NCI-H2171 (cell line): ENCODE results near the gene EPS8L2.

Experiments
- DNase-seq: peaks from one replicate; lab custom pipeline; 2025; lab: John Stamatoyannopoulos, UW

Gene EPS8L2

GRCh38 chr11:704781-705645 lies 1.0 kb upstream of the EPS8L2 start:
- DNase-seq, result no peak

DNA sequence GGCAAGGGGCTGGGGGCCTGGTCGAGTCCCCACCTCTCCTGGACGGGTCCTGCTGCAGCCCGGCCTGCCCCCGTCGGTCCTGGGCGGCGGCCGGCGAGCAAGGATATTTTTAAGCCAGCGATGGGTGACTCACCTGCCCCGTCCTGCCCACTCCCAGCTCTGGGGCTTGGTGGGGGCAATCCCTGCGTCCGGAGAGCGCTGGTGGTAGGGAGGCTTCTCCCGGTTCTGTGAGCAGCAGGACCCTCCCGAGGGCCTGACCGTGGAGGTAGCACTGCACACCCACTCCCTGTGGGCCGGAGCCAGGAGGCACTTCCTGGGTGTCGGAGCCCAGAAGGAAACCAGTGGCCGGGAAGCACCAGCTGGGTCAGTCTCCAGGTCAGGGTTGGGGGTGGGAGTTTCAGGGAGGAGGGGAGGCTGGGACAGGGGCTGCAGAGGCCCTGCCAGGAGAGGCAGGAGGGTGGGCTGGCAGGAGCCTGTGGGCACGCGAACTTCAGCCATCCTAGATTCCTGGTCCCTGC lies 467 bp downstream of the EPS8L2 start:
- no peak for DNase-seq

DNA sequence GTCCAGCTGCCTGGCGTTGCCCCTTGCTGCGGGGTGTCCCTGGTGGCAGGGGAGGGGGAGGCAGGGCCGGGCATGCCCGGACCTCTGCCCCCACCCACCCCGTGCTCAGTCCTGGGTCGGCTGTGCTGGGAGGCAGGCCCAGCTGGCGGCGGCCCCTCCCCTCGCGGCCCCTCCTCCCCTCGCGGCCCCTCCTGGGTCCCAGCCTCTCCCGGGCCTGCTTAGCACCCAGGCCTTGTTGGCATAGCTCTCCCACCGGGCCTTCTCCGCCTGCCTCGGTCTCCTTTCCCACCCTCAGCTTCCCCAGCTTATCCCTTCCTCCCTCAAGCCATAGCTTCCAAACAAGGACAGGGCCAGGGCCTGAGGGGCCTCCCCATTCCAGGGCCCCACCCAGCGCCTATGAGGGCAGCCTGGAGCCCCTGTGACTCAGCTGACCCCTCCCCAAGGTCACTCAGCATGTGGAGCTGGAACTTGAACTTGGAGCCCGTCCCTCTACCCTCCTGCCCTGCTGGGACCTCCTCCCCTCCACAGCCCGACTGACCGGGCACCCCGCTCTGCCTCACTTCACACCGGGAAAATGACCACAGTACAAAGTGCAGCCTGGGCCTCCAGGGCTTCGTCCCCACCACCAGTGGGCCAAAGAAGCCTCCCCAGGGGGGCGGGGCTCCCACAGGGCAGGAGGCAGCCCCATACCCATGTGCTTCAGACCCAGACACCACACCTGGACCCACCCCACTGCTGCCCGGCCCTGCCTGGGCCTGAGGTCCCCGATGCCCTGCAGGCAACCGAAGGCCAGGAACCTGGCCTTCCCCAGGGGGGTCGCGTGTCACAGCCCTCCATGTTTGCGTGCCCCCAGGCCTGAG lies 1.2 kb downstream of the EPS8L2 start:
- DNase-seq, result no peak

GRCh38 chr11:707817-708420 lies 1.9 kb downstream of the EPS8L2 start:
- DNase-seq, result no peak

DNA sequence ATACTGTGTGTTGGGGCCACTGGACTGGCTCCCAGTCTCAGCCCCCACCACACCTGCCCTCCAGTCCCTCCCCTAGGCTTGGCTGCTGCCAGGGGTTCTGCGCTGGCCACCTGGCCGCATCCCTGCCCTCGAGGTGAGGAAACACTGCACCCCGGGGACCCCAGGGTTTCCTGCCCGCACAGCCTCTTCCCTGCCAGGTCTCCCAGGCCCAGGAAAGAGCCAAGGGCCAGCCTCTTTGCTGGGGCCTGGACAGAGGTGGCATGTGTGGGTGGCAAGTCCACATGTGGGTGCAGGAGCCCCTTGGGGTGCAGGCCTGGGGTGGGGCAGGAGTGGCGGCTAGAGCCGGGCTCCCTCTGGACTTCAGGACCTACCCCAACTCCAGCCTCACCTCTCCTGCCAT lies 2.5 kb downstream of the EPS8L2 start:
- DNase-seq, result no peak

GRCh38 chr11:709109-709997 lies 3.3 kb downstream of the EPS8L2 start:
- no peak for DNase-seq

GRCh38 chr11:714436-714835 lies 8.4 kb downstream of the EPS8L2 start:
- no peak for DNase-seq

DNA sequence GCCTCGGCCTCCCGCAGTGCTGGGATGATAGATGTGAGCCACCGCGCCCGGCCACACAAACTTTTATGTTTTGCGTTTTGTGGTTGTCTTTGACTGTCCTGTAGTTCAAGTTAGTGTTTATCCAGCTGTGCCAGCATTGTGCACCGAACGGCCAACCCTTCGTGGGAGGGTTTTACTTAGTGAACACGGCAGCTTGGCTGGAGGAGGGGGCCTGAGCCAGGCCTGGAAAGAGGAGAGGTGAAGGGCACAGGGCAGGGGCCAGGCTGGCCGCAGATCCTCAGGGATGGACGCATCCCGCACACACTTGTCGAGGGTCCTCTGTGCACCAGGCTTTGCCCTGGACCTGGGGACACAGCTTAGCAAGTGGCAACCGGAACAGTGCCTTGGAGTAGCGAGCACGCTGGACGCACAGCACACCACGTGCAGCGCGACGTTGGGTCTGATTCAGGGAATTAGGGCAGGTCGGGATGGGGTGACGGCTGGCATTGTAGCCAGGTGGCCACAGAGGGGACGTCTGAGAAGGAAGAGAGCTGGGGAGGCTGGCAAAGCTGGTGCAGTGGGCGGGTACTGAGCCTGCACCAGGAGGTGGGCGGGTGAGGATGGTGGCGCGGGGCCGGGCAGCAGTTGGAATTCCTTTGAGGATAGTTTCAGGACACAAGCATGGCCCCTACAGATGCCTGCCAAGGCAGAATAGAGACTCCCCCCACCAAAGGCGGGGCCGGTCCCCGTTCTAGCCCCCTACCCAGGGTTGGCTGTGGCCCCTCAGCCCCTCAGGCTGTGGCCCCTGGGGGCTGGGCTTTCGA lies 13.4 kb downstream of the EPS8L2 start:
- DNase-seq, result no peak

- DNase-seq, result no peak
Observed at GRCh38 chr11:720017-720641, 14.1 kb downstream of the EPS8L2 start.

DNA sequence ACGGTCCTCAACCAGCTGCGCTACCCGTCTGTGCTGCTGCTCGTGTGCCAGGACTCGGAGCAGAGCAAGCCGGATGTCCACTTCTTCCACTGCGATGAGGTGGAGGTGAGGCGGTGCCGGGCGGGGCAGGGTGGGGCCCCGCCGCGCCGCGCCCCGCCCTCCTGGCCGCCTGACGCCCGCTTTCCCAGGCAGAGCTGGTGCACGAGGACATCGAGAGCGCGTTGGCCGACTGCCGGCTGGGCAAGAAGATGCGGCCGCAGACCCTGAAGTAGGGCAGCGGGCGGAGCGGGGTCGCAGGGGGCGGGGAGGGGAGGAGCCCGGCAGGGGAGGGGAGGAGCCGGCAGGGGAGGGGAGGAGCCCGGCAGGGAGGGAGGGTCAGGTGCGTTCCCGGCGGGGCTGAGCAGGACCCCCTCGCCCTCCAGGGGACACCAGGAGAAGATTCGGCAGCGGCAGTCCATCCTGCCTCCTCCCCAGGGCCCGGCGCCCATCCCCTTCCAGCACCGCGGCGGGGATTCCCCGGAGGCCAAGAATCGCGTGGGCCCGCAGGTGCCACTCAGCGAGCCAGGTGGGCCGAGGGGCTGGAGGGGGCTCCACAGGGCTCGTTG lies 14.7 kb downstream of the EPS8L2 start:
- DNase-seq, result no peak

GRCh38 chr11:721247-721740 lies 15.3 kb downstream of the EPS8L2 start:
- DNase-seq, result no peak

- no peak for DNase-seq
Observed at GRCh38 chr11:721741-722345, 15.8 kb downstream of the EPS8L2 start.

DNA sequence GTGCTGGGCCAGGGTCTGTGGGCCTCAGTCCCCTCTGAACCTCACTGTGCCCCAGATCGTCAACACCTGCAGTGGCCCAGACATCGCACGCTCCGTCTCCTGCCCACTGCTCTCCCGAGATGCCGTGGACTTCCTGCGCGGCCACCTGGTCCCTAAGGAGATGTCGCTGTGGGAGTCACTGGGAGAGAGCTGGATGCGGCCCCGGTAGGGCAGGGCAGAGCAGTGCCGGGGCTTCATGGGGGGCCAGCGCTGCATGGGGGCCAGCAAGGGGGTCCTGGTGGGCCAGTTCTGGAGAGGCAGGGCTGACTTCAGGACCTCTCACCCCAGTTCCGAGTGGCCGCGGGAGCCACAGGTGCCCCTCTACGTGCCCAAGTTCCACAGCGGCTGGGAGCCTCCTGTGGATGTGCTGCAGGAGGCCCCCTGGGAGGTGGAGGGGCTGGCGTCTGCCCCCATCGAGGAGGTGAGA lies 16.3 kb downstream of the EPS8L2 start:
- DNase-seq, result no peak

DNA sequence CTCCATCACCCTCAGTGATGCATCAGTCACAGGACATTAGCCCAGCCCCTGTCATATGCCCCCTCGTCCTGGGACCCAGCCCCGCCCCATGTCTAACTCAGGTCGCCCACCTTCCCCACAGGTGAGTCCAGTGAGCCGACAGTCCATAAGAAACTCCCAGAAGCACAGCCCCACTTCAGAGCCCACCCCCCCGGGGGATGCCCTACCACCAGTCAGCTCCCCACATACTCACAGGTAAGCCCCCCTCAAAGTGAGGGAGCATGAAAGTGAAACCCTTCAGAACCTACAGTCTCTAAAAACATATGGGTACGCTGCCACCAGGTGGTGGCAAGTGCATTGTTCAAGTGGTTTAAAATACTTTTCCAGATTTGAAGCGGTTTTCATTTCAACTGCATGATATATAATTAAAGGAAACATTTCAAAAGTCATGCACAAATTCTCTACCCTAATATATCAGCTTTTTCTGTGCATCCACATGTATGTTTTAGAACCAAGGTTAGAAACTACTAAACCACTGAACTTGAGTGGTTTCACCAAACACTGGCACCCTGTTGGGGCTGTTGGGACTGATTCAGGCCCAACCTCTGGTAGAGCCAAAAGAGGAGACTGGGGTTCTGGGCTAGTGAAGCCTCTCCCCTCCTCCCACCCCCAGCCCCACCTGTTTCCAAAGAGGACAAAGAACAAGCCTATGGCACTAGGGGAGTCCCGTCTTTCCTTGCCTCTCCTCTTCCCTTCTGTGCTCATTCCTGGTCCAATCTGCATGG lies 17.3 kb downstream of the EPS8L2 start:
- no peak for DNase-seq

DNA sequence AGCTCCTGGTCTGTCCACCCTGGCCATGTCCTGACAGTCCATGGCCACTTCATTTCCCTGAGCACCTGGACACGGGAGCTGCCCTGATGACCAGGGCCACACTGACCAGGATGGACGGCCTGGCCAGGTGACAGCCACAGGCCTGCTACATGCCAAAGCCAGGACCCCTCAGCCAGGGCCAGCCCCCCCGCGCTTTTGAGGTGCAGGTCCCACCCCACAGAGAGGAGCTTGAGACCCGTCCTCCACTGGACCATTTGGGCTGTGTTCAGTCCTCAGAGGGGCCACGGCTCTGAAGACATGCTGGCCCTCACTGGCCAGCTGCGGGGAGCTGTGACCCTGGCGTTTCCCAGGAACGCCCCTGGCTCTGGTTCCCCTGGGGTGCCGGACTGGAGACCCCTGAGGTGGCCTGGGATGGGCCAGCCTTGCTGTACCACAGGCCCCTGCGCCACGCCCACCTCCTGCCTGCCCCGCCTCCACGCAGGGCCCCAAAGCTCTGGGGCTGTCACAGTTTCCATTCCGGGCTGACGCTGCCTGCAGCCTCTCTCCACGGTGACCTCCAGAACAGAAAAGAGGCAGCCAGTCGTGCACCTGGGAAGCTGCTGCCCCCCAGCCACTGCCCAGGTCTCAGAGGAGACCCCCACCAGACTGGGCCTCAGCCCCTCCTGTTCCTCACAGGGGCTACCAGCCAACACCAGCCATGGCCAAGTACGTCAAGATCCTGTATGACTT lies 18.2 kb downstream of the EPS8L2 start:
- no peak for DNase-seq

DNA sequence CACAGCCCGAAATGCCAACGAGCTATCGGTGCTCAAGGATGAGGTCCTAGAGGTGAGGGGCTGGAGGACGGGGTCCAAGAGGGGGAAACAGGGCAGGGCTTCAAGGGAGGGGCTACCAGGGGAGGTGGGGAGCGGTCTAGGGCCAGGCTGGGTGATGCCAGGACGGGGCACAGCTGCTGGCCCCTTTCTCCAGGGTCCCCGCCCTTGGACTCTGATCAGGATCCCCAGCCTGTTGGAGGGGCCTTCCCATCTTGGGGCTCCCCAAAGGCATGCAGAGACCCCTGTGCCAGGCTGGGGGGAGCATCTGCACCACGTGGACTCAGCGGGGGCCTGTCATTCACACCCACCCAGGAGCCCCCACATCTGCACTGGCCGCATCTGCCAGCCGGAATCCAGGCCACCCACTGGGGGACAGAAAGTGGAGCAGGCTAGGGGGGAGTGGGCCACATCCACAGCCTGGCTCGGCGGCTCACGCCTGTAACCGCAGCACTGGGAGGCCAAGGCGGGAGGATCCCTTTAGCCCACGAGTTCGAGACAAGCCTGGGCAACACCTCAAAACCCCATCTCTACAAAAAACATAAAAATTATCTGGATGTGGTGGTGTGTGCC lies 18.9 kb downstream of the EPS8L2 start:
- DNase-seq, result no peak

DNA sequence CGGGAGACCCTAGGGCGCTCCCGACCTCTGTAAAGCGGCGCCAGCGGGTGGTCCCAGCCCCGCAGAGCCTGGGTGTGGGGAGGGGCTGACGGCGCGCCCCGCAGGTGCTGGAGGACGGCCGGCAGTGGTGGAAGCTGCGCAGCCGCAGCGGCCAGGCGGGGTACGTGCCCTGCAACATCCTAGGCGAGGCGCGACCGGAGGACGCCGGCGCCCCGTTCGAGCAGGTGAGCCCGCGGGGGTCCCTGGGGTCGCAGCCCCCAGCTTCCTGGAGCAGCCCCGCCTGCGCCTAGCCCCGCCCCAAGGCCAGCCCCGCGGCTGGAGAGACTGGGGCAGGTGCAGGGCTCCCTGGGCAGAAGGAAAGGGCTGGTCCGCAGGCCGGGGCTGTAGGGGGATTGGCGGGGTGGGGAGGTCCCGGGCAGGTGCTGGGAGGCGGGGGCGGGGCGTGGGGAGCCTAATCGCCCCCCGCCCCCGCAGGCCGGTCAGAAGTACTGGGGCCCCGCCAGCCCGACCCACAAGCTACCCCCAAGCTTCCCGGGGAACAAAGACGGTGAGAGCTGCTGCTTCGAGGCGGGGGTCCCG lies 19.7 kb downstream of the EPS8L2 start:
- DNase-seq, result no peak
